GM10266 (cell line): ENCODE data around the gene VAV3.

Experiments used
- DNase-seq: peaks from one replicate; pipeline ENCODE4 v3.0.0; 2012; ENCODE audit errors: extremely low spot score
- TF ChIP-seq, protein P1 (sequence below): IDR thresholded peaks from 2 replicates; pipeline ENCODE4 v1.5.1; 2012; ENCODE audit warnings: mild to moderate bottlenecking, low read depth; ENCODE audit not compliant: control insufficient read depth, insufficient read depth; ENCODE audit errors: missing control alignments

The VAV3 gene

DNA sequence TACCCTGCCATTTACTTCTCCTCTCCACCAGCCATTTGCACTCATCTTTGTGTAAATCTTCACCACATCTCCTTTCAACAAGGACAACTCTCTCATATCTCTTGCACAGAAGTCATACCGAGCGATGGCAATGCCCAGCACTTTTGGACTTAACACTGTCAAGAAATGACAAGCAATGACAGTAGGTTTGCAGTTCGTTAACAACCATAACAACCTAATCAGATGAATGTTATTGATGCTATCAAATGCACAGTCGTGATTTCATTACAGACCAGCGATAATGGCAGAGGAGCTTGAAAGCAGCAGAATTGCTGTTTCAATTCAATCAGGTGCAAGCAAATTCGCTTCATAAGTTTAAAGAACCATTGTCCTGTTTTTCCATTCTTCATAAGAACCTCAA lies 390.9 kb downstream of the VAV3 start:
- DNase-seq = no peak
- TF ChIP-seq, protein P1, sequence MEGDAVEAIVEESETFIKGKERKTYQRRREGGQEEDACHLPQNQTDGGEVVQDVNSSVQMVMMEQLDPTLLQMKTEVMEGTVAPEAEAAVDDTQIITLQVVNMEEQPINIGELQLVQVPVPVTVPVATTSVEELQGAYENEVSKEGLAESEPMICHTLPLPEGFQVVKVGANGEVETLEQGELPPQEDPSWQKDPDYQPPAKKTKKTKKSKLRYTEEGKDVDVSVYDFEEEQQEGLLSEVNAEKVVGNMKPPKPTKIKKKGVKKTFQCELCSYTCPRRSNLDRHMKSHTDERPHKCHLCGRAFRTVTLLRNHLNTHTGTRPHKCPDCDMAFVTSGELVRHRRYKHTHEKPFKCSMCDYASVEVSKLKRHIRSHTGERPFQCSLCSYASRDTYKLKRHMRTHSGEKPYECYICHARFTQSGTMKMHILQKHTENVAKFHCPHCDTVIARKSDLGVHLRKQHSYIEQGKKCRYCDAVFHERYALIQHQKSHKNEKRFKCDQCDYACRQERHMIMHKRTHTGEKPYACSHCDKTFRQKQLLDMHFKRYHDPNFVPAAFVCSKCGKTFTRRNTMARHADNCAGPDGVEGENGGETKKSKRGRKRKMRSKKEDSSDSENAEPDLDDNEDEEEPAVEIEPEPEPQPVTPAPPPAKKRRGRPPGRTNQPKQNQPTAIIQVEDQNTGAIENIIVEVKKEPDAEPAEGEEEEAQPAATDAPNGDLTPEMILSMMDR = no peak

DNA sequence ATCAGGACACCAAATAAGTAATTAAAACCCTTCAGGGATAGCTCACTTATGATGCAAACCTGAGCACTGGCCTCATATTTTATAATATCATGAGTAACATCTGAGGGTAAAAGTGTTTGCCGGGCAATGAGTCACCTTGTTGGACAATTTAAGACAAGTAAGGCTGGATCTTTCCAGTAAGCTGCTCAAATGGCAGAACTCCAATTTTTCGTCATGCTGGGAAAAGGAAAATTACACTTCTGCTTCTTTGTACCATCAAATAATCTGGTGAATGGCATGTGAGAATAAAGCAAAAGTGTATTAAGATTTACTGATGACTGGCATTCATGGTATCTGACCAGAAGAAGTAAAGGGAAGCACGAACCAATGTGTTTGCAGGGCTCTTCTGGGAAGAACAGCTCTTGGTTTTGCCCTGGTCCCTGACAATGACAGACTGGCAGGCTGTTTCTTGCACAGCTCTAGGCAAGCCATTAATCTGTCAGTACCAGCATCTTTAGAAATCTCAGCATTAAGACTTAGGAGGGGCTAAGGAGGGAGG lies 392.2 kb downstream of the VAV3 start:
- TF ChIP-seq, protein P1 = no peak
- DNase-seq = no peak

DNA sequence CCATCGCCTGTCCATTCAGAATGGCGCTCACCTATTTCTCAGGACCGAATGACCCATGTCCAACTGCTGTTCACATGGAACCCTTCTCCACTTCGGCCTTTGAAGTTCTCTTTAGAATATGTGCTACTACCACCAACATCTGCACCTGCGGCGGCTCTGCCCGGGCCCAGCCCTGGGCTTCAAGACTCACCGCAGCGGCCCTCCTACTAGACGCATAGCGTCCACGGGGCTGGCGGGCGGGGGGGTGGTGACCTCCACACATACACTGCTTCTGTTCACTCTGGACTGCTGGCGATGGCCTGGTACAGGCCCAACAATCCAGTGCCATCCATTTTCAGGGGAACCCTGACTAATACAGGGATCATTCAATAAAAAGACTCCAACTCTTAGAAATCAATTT lies 394.2 kb downstream of the VAV3 start:
- no peak for DNase-seq
- TF ChIP-seq, protein P1 = no peak

DNA sequence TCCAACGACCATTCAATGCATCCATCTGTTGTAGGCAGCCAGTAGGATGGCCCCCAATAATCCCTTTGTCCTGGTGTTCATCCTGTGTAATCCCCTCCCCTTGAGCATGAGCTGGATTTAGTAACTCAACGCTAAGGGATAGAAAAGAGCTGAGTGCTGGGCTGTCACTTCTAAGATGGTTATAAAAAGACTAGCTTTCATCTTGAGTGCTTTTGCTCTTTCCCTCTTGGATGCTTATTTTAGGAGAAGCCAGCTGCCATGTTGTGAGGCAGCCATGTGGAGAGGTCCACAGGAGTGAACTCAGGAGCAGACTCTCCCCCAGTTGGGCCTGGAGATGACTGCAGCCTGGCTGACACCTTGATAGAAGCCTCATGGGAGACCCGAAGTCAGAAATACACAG lies 401.5 kb downstream of the VAV3 start:
- DNase-seq = no peak
- TF ChIP-seq, protein P1 = no peak

DNA sequence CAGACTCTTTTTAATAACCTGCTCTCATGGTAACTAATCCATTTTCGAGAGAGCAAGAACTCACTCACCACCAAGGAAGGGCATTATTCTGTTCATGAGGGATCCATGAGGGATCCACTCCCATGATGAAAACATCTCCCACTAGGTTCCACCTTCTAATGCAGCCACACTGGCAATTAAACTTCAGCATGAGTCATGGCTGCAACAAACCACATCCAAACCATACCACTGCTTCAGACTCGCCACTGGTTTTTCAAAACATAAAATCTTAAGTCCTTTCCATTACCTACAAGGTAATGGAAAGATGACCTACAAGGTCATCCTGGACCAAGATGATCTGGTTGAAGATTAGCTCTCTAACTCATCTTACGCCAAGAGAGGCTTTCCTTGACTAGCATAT lies 405.1 kb downstream of the VAV3 start:
- no peak for DNase-seq
- TF ChIP-seq, protein P1 = no peak

DNA sequence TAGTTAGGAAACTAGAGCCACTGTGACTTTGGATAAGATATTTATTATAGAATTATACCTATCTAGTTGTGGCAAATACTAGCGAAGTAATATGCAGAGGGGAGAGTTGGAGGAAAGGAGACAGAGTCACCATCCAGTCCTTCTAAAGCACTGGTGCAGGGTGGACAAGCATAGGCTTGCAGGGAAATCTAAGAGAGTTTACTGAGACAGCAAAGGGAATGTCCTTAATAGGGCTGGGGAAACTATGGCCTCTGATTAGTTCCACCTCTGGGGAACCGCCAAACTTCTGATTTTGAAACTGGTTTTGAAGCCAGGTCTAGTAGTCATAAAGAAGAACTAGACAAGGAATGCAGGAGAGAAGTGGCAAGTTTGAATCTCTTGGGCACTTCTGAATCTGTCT lies 407.9 kb downstream of the VAV3 start:
- TF ChIP-seq, protein P1 = no peak
- DNase-seq = no peak

DNA sequence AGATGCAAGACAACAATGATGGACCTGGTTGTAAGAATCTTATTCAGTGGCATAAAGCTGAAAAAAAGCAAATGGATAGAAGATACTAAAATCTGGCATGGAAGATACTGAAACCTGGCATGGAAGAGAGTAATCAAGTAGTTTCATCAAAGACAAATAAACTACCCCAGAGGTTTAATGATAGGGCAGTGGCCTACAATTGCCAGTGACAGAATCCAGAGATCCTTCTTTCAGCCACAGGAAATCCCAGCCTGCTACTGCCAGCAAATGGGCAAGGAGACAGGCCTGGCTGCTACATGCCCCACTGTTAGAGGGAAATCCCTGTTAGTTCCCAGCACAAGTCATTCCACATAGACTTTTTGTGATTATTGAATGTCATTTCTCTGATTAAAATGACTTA lies 409.4 kb downstream of the VAV3 start:
- TF ChIP-seq, protein P1 = no peak
- DNase-seq = no peak
